Tongue (tissue), 2 donors: ENCODE data around the gene ABLIM2. TPM values are rescaled to one million over a fixed set of nuclear protein-coding genes. Genes with fewer than 3 reads are reported as not detected.
A peak's percentile ranks its signal among the peaks of the same experiment; 100 is the strongest.
"Not testable (repeated sequence)": the region's sequence is repeated elsewhere in the genome, so short reads cannot be mapped to it uniquely, and the experiment has no call there.

Experiments used
- DNase-seq: peaks from one replicate; pipeline ENCODE4 v3.0.0-alpha.2; 2015
- total RNA-seq: library from RNA; depleted of rRNA; stranded (reverse); fragments of >200 nt; gene quantifications from one replicate; pipeline ENCODE4 v1.2.3, GENCODE V29; 2014

Gene ABLIM2
- total RNA-seq, 1 donor from 2014 or later, result 44.2 TPM

GRCh38 chr4:8157496-8157895 is 1.1 kb downstream of the ABLIM2 start:
- no peak for DNase-seq

- no peak for DNase-seq
Observed at GRCh38 chr4:8156617-8157016, 2.0 kb downstream of the ABLIM2 start.

- no peak for DNase-seq
Observed at GRCh38 chr4:8155660-8156421, 2.8 kb downstream of the ABLIM2 start.

GRCh38 chr4:8155048-8155447 is 3.6 kb downstream of the ABLIM2 start:
- no peak for DNase-seq

- no peak for DNase-seq
Observed at GRCh38 chr4:8153441-8153840, 5.2 kb downstream of the ABLIM2 start.

GRCh38 chr4:8152865-8153257 is 5.8 kb downstream of the ABLIM2 start:
- peak; percentile 45 for DNase-seq

- no peak for DNase-seq
Observed at GRCh38 chr4:8152090-8152864, 6.3 kb downstream of the ABLIM2 start.

GRCh38 chr4:8151165-8151650 is 7.4 kb downstream of the ABLIM2 start:
- no peak for DNase-seq

GRCh38 chr4:8150152-8151090 is 8.2 kb downstream of the ABLIM2 start:
- no peak for DNase-seq

- no peak for DNase-seq
Observed at GRCh38 chr4:8149664-8150063, 8.9 kb downstream of the ABLIM2 start.

- no peak for DNase-seq
Observed at GRCh38 chr4:8148785-8149435, 9.7 kb downstream of the ABLIM2 start.

- no peak for DNase-seq
Observed at GRCh38 chr4:8148159-8148558, 10.5 kb downstream of the ABLIM2 start.

GRCh38 chr4:8147231-8147970 is 11.2 kb downstream of the ABLIM2 start:
- DNase-seq, result no peak

GRCh38 chr4:8146157-8146556 is 12.5 kb downstream of the ABLIM2 start:
- no peak for DNase-seq

- no peak for DNase-seq
Observed at GRCh38 chr4:8144359-8144758, 14.3 kb downstream of the ABLIM2 start.

GRCh38 chr4:8143392-8144140 is 15.0 kb downstream of the ABLIM2 start:
- no peak for DNase-seq

GRCh38 chr4:8142556-8142955 is 16.1 kb downstream of the ABLIM2 start:
- DNase-seq, result no peak

GRCh38 chr4:8141935-8142334 is 16.7 kb downstream of the ABLIM2 start:
- DNase-seq, result peak; percentile 50

GRCh38 chr4:8140915-8141314 is 17.7 kb downstream of the ABLIM2 start:
- DNase-seq, result no peak

GRCh38 chr4:8139726-8140125 is 18.9 kb downstream of the ABLIM2 start:
- DNase-seq, result not testable (repeated sequence)
